HG03103 (cell line): ENCODE results near the gene ATAD5.
A peak's percentile ranks its signal among the peaks of the same experiment; 100 is the strongest.
"Not testable (repeated sequence)": the region's sequence is repeated elsewhere in the genome, so short reads cannot be mapped to it uniquely, and the experiment has no call there.

Experiments used
- ATAC-seq: cut with Tn5 transposase; IDR thresholded peaks from one replicate; pipeline ENCODE4 v1.9.1; 2021; ENCODE audit warnings: low read depth; ENCODE audit not compliant: unreplicated experiment

ATAD5 gene

DNA sequence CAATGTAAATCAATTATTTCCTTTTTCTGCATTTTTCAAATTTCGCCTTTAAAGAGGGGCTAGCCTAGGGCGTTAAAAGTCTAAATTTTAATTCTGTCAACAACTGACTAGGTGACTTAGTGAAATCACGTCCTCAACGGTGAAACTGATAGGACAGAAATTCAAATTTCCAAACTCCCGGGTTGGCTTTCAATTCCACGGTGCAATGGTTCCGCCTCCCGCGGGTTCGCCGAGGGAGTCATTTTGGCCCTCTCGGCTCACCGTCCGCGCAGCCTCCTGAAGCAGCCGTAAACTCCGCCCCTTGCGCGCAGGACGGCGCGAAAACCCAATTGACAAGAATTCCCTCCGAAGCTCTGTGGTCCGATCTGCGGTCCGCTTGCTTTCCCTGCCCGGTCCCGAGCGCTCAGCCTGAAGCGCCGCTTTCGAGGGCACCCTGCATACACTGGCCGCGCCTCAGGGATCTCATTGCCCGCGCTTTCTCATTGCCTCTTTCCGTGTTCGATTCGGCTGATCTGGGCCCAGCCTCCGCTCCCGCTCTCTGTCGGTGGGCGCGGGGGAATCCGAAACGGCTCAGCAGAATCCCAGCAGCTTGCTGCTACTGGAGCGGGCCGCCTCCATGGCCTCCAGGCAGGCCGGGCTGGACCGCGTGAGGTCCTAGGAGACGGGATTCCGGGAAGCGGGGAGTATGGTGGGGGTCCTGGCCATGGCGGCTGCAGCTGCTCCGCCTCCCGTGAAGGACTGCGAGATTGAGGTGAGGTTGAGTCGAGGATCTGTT is at the start of gene ATAD5:
Gene ATAD5 (plus strand): TSS at position 304 of the 775 bp plus-strand sequence. CDS start 382 bp downstream, at position 686.
- no peak for ATAC-seq

DNA sequence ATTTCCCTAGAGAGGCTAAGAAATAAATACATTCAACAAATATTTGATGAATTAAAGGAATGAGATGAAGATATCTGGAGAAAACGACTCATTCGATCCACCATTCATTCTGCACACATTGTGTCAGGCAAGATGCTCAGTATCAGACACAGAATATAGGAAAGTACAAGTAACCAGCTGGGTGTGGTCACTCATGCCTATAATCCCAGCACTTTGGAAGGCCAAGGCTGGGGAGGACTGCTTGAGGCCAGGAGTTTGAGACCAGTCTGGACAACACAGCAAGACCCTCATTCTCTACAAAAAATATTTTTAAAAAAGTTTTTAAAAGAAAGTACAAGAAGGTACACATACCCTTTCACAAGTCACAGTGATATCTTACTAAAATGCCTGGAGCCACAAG is 49.6 kb upstream of the ATAD5 start:
- no peak for ATAC-seq

GRCh38 chr17:30788918-30789317 is 42.8 kb upstream of the ATAD5 start:
- no peak for ATAC-seq

DNA sequence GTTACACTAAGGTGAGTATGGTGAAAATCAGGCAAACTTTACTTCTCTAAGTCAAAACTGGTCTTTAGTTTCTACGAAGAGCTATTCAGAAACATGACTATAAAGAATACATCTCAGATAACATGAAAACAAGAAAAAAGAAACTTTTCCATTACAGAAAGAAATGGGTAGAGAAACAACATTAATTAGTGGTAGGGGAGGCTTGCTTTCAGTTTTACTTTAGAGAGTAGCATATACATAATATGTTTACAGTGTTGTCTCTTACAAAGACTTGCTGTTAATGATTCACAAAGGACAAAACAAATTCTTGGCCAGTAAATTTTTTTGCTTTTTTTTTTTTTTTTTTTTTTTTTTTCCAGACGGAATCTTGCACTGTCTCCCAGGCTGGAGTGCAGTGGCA is 41.5 kb upstream of the ATAD5 start:
- ATAC-seq: no peak

DNA sequence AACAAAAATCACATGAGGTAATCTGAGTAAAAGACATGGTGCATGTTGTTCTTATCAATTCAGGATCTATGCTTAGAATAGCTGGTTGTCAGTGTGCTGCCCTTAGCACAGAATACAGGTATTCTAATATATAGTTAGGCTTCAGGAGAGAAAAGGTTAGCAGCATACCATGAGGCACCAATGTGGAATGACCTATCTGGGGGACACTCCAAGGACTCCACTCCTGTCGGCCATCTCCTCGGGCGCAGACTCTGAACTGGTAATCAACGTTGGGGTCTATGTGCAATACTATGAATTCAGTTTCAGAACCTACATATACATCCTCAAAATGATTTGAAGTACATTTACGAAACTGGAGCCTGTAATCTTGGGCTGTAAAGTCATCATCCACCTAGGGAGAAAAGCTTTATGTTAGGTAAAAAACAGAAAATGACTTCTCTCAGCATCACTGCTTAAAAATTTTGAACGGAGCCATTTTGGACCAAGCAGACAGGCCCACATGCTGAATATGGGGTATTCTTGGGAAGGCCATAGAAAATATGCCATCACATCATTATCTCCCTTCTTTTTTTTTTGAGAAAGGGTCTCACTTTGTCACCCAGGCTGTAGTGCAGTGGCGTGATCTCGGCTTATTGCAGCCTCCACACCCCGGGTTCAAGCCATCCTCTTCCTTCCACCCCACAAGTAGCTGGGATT is 38.3 kb upstream of the ATAD5 start:
- no peak for ATAC-seq

DNA sequence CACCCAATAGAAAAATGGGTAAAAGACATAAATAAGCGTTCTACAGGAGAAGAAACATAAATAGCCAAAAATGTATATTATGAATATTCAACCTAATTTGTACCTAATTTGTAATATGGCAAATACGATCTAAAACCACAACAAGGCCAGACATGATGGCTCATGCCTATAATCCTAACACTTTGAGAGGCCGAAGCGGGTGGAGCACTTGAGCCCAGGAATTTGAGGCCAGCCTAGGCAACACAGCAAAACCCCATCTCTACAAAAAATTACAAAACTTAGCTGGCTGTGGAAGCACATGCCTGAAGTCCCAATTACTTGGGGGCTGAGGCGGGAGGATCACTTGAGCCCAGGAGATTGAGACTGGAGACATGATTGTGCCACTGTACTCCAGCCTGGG is 37.4 kb upstream of the ATAD5 start:
- no peak for ATAC-seq

DNA sequence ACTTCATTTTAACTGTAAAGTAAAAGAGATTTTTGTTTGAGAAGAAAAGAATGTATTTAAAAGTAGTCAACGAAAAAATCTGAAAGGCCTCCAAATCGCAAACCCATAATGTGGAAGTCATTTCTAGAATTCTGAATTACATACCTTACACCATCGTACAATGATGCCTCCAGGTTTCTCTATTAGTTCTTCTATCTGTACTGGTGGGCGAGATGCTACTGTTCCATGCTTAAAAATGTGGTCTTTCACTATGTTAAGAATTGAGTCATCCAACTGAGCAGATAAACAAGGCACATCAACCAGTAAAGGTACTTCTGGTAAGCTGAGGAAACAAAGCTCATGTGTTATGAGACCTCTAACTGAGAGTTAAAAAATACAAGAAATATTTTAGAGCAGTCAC is 35.8 kb upstream of the ATAD5 start:
- ATAC-seq: no peak

DNA sequence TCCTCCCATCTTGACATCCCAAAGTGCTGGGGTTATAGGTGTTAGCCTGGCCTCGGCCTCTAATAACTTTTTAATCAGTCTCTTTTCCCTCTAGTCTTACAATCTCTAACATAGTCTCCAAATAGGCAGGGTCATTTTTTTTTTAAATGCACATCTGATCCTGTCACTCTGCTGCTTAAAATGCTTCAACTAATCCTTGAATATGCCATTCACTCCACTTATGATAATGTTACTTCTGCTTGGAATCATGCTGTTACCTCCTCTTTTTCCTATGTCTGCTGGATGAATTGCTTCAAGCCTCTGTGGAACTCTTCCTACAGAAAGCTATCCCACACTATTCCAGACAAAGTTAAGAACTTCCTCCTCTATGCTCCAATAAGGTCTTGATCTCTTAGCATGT is 30.1 kb upstream of the ATAD5 start:
- ATAC-seq: no peak

DNA sequence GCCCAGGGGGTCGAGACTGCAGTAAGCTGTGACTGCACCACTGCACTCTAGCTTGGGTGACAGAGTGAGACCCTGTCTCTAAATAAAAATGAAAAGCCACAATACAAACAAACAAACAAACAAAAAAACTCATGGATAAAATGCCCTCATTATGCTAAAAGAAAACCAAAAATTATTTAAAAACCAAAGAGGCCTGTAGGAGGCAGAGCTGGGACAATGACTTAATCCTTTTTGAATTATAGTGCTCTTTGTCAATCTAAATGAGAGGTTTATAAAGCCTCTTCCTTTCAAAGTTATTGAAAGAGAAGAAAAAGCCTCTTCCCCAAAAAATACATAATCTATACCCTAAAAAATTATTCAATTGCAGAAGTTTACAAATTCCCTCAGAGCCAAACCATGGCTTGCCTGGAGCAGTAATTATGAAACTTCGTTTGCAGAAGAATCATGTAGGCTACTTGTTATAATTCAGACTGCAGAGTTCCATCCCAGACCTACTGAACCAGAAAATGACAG is 25.8 kb upstream of the ATAD5 start:
- ATAC-seq: no peak

- ATAC-seq: no peak
These were observed 23.9 kb upstream of the ATAD5 start for GRCh38 chr17:30807896-30808295.

- peak; percentile 86 for ATAC-seq
These were observed 22.9 kb upstream of the ATAD5 start for GRCh38 chr17:30808785-30809286.

- no peak for ATAC-seq
These were observed 21.9 kb upstream of the ATAD5 start for GRCh38 chr17:30809867-30810266.

GRCh38 chr17:30812218-30813177 is 19.3 kb upstream of the ATAD5 start:
- ATAC-seq: no peak

DNA sequence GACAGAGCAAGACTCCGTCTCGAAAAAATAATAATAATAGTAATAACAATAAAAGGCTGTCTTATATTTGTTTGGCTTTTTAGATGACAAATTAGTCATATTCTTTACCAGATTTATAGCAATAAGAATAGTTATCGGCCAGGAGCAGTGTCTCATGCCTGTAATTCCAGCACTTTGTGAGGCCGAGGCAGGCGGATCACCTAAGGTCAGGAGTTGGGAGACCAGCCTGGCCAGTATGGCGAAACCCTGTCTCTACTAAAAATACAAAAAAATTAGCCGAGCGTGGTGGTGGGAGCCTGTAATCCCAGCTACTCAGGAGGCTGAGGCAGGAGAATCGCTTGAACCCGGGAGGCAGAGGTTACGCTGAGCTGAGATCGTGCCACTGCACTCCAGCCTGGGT is 17.5 kb upstream of the ATAD5 start:
- not testable (repeated sequence) for ATAC-seq

DNA sequence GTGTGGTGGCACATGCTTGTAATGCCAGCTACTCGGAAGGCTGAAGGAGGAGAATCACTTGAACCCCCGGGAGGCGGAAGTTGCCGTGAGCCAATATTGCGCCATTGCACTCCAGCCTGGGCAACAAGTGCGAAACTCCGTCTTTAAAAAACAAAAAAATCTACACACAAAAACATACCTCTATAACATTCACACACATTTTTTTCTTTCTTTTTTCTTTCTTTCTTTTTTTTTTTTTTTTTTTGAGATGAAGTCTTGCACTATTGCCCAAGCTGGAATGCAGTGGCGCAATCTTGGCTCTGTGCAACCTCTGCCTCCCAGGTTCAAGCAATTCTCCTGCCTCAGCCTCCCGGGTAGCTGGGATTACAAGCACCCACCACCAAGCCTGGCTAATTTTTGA is 16.9 kb upstream of the ATAD5 start:
- not testable (repeated sequence) for ATAC-seq

DNA sequence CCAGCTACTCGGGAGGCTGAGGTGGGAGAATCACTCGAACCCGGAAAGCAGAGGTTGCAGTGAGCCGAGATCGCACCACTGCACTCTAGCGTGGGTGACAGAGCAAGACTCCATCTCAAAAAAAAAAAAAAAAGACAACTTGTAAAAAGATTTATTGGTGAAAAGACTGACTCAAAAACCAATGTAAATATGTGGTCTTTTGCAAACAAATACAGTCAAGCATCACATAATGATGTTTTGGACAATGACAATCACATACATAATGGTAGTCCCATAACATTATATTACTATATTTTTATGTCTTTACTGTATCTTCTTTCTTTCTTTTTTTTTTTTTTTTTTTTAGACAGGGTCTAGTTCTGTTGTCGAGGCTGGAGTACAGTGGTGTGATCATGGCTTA is 15.6 kb upstream of the ATAD5 start:
- no peak for ATAC-seq

GRCh38 chr17:30819971-30820705 is 11.6 kb upstream of the ATAD5 start:
- no peak for ATAC-seq

- ATAC-seq: no peak
These were observed 9.7 kb upstream of the ATAD5 start for GRCh38 chr17:30821871-30822723.

GRCh38 chr17:30822919-30823318 is 8.8 kb upstream of the ATAD5 start:
- ATAC-seq: not testable (repeated sequence)
